Limb (tissue), 2 donors: ENCODE measurements around the gene ANKRD44.

ENCODE experiments used
- DNase-seq, 2 donors: peaks; one replicate each; pipeline ENCODE4 v3.0.0-alpha.2; 2016; ENCODE audit errors: extremely low spot score in 2 of 2

Gene ANKRD44

DNA sequence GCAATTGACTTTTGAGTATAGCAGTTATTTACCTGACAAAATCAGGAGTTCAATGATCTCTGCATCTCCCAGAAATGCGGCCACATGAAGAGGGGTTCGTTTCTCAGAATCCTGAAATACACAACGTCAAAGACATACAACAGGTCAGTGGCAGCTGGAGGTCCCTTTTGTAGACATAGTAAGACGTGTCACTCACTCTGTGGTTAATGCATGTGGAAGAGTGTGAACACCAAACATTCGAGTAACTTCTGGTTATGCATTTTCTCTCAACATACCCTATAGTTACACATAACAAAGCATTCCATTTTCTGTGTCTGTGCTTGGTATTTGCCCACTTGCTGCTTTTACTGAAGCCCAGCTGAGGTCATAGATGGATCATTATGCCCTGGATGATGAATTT is 163.6 kb downstream of the ANKRD44 start:
- no peak for DNase-seq

DNA sequence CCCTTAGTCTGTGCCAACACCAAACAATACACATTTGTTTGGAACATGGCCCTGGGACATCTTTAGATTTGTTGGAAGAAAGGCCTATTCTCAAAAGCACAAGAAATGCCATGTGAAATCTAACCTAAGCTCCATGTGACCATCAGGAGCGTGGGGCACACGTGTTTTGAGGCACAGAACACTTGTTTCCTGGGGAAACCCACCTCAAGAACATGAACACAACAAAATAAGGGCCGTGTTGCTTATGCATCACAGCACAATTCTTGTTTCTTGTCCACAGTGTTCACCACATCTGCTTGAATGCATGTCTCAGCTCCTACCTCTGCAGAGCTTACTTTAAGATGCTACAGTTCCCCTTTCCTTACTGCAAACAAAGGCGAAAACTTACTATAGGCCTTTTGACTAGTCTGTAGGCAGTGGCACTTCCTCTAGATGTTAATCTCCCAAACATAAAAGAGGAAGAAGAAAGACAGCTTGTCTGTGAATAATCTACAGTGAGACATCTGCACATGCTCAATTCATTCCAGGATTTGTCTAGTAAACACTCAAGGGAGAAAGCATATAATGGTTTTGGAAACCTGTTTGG is 165.0 kb downstream of the ANKRD44 start:
- DNase-seq: no peak

DNA sequence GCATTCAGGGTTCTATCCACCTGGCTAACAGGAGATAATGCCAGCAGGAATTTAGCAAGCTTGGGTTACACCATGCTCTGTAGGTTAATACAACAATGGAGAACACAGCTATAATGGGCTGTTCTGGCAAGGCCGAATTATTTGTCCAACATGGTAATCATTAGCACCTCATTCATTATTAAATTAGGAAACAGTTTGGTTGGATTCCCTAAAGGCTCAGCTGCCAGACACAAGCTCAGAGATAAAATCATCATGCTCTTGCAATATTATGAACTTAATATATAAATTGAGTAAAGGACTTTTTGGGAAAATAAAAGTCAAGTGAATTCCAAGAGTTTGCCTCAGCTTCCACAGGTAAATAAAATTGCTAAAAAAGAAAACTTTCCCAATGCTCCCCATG is 166.4 kb downstream of the ANKRD44 start:
- no peak for DNase-seq

DNA sequence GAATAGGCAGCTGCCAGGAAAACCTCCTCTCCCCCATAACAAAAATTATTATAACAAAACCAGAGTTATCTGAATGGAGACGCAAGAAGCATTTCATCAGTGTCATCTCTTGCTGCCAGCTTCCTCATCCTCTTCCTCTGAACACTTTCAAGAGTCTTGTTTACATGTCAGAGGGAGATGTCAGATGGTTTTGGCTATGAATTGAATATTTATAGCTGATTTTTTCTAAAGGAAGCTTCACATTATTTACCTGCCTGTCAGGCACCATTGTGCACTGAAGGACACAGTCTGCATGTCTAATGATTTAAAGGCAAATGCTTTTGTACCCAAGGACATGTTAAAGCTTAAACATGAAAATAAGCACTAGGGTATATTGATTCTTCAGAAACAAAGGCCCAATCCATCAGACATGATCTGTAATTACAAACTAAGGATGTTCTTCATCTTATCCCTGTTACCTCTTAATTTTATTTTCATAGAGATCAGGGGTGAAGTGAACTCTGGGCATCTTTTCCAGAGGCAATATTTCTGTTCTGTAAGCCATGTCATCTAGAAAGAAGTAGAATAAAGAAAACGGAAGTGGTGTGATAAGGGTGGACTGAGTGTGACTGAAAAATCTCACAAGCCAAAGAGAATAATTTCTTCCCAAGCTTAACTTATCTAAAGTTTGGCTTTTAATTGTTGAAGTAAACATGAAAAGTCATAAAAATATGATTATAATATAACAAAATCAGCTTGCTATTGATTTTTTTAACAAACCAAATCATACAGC is 168.7 kb downstream of the ANKRD44 start:
- DNase-seq: no peak

DNA sequence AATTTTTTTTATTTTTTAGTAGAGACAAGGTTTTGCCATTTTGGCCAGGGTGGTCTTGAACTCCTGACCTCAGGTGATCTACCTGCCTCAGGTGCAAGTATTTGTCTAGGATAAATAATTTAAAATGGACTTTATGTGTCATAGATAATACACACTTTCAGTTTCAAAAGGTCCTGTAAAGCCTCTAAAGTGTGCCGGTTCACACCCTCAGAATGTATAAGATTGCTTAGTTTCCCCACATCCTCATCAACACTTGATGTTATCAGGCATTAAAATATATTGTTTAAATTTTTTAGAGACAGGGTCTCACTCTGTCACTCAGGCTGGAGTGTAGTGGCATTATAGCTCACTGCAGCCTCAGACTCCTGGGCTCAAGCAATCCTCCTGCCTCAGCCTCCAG is 170.5 kb downstream of the ANKRD44 start:
- no peak for DNase-seq

DNA sequence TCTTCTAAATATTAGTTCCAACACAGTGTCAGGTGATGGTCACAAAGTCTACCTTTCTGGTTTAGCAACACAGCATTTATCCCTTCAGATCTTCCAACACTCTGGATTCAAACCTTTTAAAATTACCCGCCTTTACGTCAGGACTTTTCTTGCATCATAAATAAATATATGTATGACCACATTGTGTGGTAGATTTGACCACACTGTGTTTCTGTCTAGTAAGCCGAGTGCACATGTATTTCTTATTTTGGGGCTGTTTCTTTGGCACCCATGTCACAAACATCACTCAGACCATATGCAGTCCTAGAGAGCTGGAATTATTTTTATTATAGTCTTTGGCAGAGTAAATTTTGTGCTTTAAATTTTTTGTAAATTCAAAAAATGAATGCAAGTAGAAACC is 172.1 kb downstream of the ANKRD44 start:
- DNase-seq: no peak

DNA sequence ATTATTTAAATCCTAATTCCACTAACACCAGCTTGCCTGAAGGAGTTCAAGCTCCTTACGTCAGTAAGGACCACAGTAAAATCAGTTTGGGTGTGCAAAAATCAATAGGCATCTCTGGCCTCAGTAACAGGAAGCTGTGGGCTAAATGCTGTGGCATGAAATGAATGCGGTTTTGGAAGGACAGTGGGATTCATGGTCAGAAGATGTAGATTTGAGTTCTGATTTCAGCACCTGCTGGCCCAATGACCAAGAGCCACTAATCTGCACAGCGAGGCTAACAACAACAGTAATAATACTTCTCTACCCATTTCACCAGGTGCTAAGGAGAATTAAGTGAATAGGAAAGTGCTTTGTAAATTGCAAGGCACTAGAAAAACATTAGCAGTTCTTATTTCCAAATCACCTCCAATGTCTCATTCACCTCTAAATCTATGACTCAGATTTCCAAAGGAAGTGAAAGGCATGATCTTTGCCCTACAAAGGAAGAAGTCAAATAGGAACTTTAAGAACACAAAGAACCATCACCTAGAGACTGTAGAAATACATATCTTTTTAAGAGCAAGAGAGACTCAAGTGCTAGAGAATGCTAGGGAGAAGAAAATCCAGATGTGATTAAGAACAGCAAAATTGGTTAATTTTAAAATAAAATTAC is 172.6 kb downstream of the ANKRD44 start:
- DNase-seq: no peak

DNA sequence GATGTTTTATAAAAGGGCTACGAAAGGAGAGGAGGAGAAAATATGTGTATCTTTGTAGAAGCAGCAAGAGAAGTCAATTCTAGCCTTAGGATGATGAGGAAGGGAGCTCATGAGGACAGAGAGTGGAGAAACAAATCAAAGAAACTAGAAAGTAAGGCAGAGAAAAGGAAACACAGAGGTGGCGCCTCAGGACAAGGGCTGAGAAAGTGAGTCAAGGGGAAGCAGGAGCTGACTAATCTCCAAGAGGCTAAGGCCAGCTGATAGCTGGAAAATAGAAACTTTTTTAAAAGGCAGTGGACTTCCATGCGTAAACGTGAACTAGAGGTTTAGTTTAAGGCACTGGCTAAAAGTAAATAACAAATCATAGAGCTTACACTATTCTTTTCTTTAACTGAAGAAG is 173.3 kb downstream of the ANKRD44 start:
- no peak for DNase-seq

DNA sequence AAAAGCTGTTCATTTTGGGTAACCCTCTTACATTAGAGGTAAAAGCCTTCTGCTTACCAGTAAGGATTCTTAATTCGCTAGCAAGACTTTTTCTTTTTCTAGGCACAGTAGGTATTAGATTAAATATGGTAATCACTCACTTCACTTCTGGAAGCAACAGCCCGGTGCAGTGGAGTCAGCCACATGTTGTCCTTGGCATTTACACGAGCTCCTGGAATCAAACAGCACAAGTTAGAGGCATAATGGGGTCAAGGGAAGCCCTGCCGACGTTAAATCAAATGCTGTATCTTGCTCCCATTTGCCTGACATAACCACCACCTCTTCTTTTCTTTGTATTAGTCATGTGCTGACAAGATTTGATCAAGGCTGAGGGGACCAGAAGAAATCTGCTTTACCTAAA is 174.1 kb downstream of the ANKRD44 start:
- no peak for DNase-seq

DNA sequence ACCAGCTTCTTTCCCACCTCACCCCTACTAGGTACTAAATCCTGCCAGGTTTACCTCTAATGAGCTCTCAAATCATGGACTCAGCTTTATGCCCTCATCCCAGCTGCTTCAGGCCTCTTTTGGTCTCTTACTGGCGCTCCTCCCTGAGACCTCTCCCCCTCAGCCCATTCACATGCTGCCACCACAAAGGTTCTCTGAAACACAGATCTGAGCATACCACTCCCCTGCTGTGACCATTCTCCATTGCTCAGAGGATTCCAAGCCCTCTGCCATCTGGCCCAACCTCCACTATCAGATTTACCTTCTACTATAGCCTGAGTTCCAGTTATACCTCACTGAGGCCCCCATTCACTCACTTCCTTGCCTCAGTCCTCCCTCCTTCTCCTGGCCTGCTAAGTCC is 174.8 kb downstream of the ANKRD44 start:
- DNase-seq: no peak

DNA sequence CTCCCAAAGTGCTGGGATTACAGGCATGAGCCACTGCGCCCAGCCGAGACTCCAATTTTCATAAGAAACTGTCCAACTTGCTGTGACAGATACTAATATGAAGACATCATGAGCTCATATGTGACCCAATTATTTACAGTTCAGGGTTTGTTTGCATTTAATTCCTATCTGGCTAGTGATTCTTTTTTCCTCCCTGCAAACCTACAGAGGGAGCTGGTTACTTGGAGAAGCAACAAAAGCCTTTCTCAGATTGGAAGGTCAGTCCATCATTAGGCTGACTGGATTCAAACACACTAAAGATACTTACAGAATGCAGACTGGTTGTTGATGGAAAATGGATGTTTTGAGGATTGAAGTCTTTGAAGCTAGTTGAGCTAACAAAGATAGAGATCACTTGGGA is 176.4 kb downstream of the ANKRD44 start:
- no peak for DNase-seq

DNA sequence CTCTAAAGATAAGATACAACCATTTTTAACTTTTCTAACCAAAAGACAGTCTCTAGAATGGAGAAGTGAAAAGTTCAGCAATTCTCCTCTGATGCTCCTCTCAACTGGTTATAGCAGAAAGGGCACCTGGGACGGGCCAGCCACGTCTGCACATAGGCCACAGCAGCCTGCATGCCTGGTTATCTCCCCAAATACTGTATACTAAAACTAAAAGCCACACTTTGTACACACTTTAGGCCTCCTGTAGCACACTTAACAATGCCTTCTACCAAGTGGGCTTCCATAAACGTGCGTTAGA is 179.1 kb downstream of the ANKRD44 start:
- no peak for DNase-seq

DNA sequence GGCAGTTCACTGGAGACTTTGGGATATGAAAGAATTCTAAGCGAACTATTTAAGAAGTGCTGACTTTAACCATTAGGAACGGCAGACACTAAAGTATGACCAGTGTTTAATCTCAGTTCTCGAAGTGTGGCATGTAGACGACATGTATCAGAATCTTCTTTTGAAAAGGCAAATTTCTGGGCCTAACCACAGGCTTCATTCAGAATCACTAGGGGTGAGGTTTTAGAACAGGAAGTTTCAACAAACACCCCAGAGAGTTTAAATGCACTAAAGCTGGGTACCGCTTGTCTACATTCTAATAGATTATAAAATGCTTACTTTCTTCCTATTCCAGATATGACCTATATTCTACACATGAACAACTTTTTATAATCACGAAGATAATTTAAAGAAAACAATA is 180.3 kb downstream of the ANKRD44 start:
- DNase-seq: no peak

DNA sequence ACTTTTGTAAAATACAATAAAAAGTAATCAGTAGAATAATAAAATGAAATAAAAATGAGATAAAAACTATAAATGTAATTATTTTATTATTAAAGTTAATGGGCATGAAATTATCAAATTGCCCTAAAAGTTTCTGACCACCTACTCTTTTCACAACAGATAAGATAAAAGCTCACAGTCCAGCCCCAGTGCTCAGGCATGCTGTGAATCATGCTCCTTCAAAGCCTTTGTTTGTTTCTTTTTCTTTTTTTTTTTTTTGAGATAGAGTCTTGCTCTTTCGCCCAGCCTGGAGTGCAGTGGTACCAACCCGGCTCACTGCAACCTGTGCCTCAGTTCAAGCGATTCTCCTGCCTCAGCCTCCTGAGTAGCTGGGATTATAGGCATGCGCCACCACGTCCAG is 181.7 kb downstream of the ANKRD44 start:
- no peak for DNase-seq

DNA sequence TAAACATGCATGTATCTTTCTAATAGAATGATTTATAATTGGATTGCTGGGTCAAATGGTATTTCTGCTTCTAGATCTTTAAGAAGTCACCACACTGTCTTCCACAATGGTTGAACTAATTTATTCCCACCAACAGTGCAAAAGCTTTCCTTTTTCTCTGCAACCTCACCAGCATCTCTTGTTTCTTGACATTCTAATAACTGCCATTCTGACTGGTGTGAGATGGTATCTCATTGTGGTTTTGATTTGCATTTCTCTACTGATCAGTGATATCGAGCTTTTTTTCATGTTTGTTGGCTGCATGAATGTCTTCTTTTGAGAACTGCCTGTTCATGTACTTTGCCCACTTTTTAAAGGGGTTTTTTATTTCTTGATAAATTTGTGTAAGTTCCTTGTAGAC is 182.5 kb downstream of the ANKRD44 start:
- no peak for DNase-seq

DNA sequence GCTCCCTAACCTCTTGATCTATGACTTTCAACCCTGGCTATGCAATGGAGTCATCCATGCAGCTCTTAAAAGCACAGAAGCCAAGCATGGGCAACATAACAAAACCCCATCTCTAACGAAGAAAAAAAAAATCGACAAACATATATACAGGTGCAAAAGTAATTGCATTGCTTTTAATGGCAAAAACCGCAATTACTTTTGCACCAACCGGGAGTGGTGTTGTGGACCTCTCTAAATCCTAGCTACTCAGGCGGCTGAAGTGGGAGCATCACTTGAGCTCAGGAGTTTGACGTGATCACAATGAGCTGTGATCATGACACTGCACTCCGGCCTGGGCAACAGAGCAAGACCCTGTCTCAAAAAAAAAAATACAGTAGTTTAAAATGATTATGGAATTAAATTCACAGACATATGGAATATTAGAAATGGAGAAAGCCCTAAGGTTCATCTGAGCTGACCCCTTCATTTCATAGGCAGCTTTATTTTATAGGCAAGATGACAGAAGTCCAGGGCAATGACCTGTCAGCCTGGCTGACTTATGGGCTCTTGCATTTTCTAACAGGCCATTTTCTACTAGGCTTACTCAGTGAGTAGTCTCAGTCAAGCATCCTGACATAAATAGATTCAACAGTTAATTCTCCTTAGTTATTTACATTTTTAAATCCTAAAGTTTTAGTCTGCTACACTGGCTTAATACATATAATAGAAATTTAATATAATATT is 183.8 kb downstream of the ANKRD44 start:
- DNase-seq: no peak

DNA sequence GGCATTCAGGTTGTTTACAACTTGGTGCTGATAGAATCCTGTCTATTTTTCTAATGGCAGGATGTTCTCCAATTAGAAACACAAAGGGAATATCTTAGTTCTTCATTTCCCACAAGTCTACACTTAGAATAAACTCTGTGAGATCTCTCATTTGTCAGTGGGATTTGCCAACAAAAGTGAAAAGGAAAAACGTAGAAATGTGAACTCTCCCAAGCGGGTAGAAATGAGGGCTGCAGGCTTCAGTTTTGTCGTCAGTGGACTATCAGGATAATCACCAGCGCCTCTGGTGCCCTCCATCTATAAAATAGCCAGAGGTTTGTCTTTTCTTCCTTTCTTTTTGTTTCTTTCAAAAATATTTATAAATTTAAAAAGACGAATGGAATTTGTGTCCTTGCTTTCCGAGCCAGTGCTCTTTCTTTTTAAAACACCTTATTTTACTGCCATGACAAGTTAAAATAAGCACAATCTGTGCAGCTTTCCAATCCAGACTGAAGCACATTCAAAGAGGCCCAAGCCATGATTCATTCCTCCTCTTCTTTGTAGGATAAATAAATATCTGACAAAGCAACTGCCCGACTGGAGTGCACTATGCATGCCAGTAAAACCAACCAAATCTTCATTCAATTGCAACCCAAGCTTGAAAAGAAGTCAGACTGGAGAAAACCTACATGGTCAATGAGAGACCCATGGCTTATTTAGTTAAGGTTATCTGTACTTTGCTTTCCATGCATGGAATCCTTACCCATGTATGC is 185.8 kb downstream of the ANKRD44 start:
- DNase-seq: no peak

DNA sequence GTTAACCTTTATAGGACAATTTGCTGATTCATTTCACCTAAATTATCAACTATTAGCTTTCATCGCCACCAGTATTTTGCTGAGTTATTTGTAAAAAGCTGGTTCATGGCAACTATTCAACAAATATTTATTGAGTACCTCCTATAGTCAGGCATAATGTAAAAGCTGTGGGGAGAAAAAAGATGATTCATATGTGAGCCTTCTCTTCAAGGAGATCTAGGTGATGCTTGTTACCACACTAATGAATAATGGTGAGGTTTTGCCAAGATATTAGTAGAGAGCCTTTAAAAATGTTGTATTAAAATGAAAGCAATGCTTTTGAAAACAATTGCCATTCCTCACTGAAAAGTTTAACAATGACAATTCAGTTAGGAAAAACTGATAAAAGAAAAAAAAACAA is 187.8 kb downstream of the ANKRD44 start:
- DNase-seq: no peak

DNA sequence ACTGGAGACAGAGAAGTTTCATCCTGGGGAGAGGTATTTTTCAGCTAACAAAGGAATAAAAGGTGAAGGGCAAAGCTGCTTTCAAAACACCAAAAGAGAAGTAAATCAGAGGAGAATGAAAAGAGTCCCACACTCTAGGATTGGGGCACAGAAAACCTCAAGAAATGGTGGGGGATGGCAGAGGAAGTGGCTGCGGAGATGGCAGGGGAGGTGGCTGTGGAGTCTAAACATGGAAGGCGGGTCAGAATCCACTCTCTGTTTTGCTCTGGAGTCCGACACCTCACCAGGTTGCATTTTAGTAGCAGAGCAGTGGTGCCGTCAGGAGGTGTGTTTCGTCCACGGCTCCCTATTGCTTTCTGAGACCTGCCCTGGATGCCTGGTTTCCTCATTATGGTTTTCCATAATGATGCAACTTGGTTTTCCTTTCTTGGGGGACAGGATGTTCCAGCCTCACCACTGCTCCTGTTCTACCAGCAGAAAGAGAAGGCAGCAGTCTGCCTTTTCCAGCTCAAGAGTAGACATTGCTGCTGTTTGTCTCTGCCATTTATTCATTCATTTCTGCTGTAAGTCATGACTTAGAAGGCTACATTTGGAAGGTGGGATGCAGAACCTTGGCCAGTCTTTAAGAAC is 188.7 kb downstream of the ANKRD44 start:
- no peak for DNase-seq

DNA sequence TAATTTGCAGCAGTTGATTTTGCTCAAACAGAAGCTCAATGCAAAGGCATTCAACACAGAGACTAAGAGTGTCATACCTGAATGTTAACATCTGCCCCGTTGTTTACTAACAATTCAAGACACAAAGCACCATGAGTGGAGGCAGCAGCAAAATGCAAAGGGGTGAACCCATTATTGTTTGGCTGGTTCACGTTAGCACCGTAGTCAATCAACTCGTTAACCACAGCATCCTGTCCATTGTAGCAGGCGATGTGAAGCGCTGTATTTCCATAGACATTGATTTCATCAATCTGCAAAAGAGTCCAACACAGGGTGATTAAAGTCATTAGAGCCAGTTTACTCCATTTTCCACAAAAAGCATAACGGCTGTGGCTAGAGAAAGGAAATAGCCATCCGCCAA is 189.3 kb downstream of the ANKRD44 start:
- no peak for DNase-seq

DNA sequence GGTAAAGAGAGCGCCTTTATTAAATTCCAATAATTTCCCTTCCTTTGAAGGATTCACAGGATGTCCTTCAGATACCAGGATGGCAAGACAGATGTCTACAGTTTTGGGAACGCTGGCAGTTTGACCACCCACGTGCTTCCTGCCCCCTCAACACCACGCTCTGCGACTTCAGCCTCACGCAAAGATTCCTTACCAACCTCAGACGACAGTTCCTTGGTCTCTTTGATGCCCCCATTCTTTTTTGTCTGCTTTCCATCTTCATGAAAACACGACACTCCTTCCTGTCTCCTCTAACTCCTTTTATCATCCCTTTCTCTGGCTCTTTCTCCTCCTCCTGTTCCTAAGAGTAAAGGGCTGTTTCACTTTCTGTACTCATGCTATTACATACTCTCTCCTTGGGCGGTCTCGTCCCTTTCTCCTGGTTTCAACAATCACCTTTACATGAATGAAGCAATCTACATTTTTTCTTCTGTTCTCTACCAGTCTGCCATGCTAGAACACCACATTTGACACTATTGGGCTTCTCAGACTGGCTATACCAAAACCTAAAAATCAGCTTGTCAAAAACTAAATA is 194.2 kb downstream of the ANKRD44 start:
- DNase-seq: no peak
